Smooth muscle cell (in vitro differentiated cells): ENCODE measurements around the gene GPR78. TPM values are rescaled to one million over a fixed set of nuclear protein-coding genes. Genes with fewer than 3 reads are reported as not detected.

Experiments used
- DNase-seq: peaks from one replicate; lab custom pipeline; 2025; ENCODE audit not compliant: unreplicated experiment; lab: John Stamatoyannopoulos, UW
- H2AFZ ChIP-seq: fragments of 200-600 bp; sonication (generic); 2 replicates; pipeline ENCODE4 v1.6.0; 2016; ENCODE audit warnings: antibody characterized with exemption, low read depth, mild to moderate bottlenecking
- H3F3A ChIP-seq: fragments of 200-600 bp; sonication (generic); 2 replicates; pipeline ENCODE4 v1.6.0; 2017; ENCODE audit warnings: antibody characterized with exemption, low read depth
- H3K27ac ChIP-seq: fragments of 200-600 bp; sonication (generic); 2 replicates; pipeline ENCODE4 v1.5.1; 2016; ENCODE audit warnings: low read depth, mild to moderate bottlenecking
- H3K27me3 ChIP-seq: fragments of 200-600 bp; sonication (generic); 2 replicates; pipeline ENCODE4 v1.6.1; 2016; ENCODE audit warnings: low read depth, mild to moderate bottlenecking
- H3K36me3 ChIP-seq: fragments of 200-600 bp; sonication (generic); 2 replicates; pipeline ENCODE4 v1.5.1; 2016; ENCODE audit warnings: low read depth
- H3K4me1 ChIP-seq: fragments of 200-600 bp; sonication (generic); 2 replicates; pipeline ENCODE4 v1.5.1; 2016; ENCODE audit warnings: low read depth
- H3K4me2 ChIP-seq: fragments of 200-600 bp; sonication (generic); 2 replicates; pipeline ENCODE4 v1.6.0; 2016; ENCODE audit warnings: mild to moderate bottlenecking
- H3K4me3 ChIP-seq: fragments of 200-600 bp; sonication (generic); 2 replicates; pipeline ENCODE4 v1.5.1; 2016; ENCODE audit warnings: mild to moderate bottlenecking
- H3K79me2 ChIP-seq: fragments of 200-600 bp; sonication (generic); 2 replicates; pipeline ENCODE4 v1.6.0; 2016; ENCODE audit warnings: low read depth, mild to moderate bottlenecking
- H3K9ac ChIP-seq: fragments of 200-600 bp; sonication (generic); 2 replicates; pipeline ENCODE4 v1.6.0; 2016; ENCODE audit warnings: low read depth
- H3K9me3 ChIP-seq: fragments of 200-600 bp; sonication (generic); replicated peaks from 2 replicates; pipeline ENCODE4 v1.5.1; 2016; ENCODE audit warnings: low read depth
- H4K20me1 ChIP-seq: fragments of 200-600 bp; sonication (generic); 2 replicates; pipeline ENCODE4 v1.6.0; 2016; ENCODE audit warnings: low read depth
- CTCF ChIP-seq: fragments of 200-600 bp; sonication (generic); IDR thresholded peaks from 2 replicates; pipeline ENCODE4 v1.5.1; 2017; ENCODE audit warnings: borderline replicate concordance, mild to moderate bottlenecking, antibody characterized with exemption; ENCODE audit not compliant: insufficient read depth, poor library complexity, severe bottlenecking
- WGBS: methylation state at CpG from one replicate; pipeline ENCODE4 v1.1.7; 2016; ENCODE audit warnings: low lambda C conversion rate; 5-methylcytosine and 5-hydroxymethylcytosine counted together
- polyA plus RNA-seq: library from polyadenylated mRNA; unstranded; fragments of >200 nt; fragmentation: Nextera tagmentation; extraction: Ambion mirVana; gene quantifications from 2 replicates; pipeline ENCODE4 v1.2.1, GENCODE V29; 2016
- total RNA-seq: library from RNA; depleted of rRNA; stranded (reverse); fragments of >200 nt; gene quantifications from 2 replicates; pipeline ENCODE4 v1.2.3, GENCODE V29; 2014

GPR78 gene
- total and polyA plus RNA-seq, 2 experiments from 2014 or later, result 0.05 TPM; not detected in 1

GRCh38 chr4:8615921-8616787 is 36.0 kb downstream of the GPR78 start:
- WGBS, result 83% methylated on average over 26 of the region's 26 CpGs

GRCh38 chr4:8616831-8617230 is 36.6 kb downstream of the GPR78 start:
- DNase-seq, result no peak
- Histone ChIP-seq H3K36me3 (no peaks in the 10 kb centered on the region), H3K4me1 (no peaks in the 10 kb centered on the region), H3K9me3 (no peaks in the 10 kb centered on the region), H2AFZ (no peak overlapping the region), H3K27ac (no peak overlapping the region), H3K27me3 (no peaks in the 10 kb centered on the region), H3K79me2 (no peaks in the 10 kb centered on the region), H4K20me1 (no peaks in the 10 kb centered on the region), H3F3A (no peaks in the 10 kb centered on the region), H3K4me2 (no peak overlapping the region), H3K9ac (no peak overlapping the region), H3K4me3 (no peak overlapping the region)
- TF ChIP-seq CTCF, result no peak
- 94% methylated on average over 16 of the region's 16 CpGs for WGBS

More at GRCh38 chr4:8615921-8616787, 36.0 kb downstream of the GPR78 start:
- Histone ChIP-seq H3K36me3 (no peaks in the 10 kb centered on the region), H3K79me2 (no peaks in the 10 kb centered on the region), H4K20me1 (no peaks in the 10 kb centered on the region), H3F3A (no peaks in the 10 kb centered on the region), H3K9me3 (no peaks in the 10 kb centered on the region), H3K4me1 (no peaks in the 10 kb centered on the region), H3K9ac (no peak overlapping the region), H2AFZ (no peak overlapping the region), H3K27ac (no peak overlapping the region), H3K27me3 (no peaks in the 10 kb centered on the region), H3K4me3 (no peak overlapping the region), H3K4me2 (no peak overlapping the region)
- no peak for TF ChIP-seq CTCF
- no peak for DNase-seq

- Histone ChIP-seq H3K4me3 (no peak overlapping the region), H3K27ac (no peak overlapping the region), H2AFZ (no peak overlapping the region), H3F3A (no peaks in the 10 kb centered on the region), H3K36me3 (no peaks in the 10 kb centered on the region), H3K27me3 (no peaks in the 10 kb centered on the region), H3K9ac (no peak overlapping the region), H4K20me1 (no peaks in the 10 kb centered on the region), H3K9me3 (no peaks in the 10 kb centered on the region), H3K4me2 (no peak overlapping the region), H3K79me2 (no peaks in the 10 kb centered on the region), H3K4me1 (no peaks in the 10 kb centered on the region)
- DNase-seq, result no peak
- WGBS, result 76% methylated on average over 21 of the region's 21 CpGs
- TF ChIP-seq CTCF, result no peak
Observed at GRCh38 chr4:8617486-8618040, 37.4 kb downstream of the GPR78 start.
